Right cardiac atrium (tissue), 5 donors: ENCODE data around the gene DLX1. TPM values are rescaled to one million over a fixed set of nuclear protein-coding genes. Genes with fewer than 3 reads are reported as not detected.
"Not testable (repeated sequence)": the region's sequence is repeated elsewhere in the genome, so short reads cannot be mapped to it uniquely, and the experiment has no call there.

Source experiments
- ATAC-seq, 2 donors: fragments of 200-7000 bp; cut with Tn5 transposase; one replicate each; pipeline versions ENCODE4 v1.8.0 to v1.9.1; 2020; ENCODE audit warnings: moderate library complexity in 2 of 2, mild to moderate bottlenecking in 1 of 2
- DNase-seq, 3 donors: peaks; one replicate each; pipeline ENCODE4 v3.0.0-alpha.2; 2020
- H3K27ac ChIP-seq: one replicate; pipeline ENCODE4 v1.5.1; 2013; ENCODE audit warnings: mild to moderate bottlenecking, low read length, control low read depth, moderate library complexity
- H3K27me3 ChIP-seq: one replicate; pipeline ENCODE4 v1.6.1; 2013; ENCODE audit not compliant: control insufficient read depth, insufficient read depth
- H3K4me1 ChIP-seq: one replicate; pipeline ENCODE4 v1.6.1; 2013; ENCODE audit warnings: low read length; ENCODE audit not compliant: control insufficient read depth, insufficient read depth
- H3K4me3 ChIP-seq: one replicate; pipeline ENCODE4 v1.5.1; 2013; ENCODE audit warnings: low read length, control low read depth
- H3K9me3 ChIP-seq: one replicate; pipeline ENCODE4 v1.6.1; 2013; ENCODE audit warnings: low read length; ENCODE audit not compliant: control insufficient read depth
- WGBS: extraction: QIAGEN DNeasy Blood & Tissue Kit; methylation state at CpG from one replicate; pipeline ENCODE4 v1.1.7; 2013; 5-methylcytosine and 5-hydroxymethylcytosine counted together
- intact Hi-C, 4 donors: fragments of 100-400 bp; cut with DNase I; formaldehyde crosslinking; loops; one replicate each; pipeline versions ENCODE4 v1.11.0 to v1.14.0; 2022 to 2023
- polyA plus RNA-seq: library from polyadenylated mRNA; stranded (reverse); fragments of 200-250 nt; gene quantifications from one replicate; pipeline ENCODE4 v1.2.3, GENCODE V29; 2013
- total RNA-seq, 4 donors: library from RNA; stranded (reverse); fragmentation: NEBNext Ultra II Directional; extraction: Animal tissue kit (Norgen Biotek cat#: 25700); gene quantifications; one replicate each; pipeline ENCODE4 v1.2.1, GENCODE V29; 2021
- donor health status: healthy with polysubstance abuse.
- donor health status: DM: no; HTN: yes; CAD: no.
- donor health status: DM: no; HTN: no; CAD: no.
- donor health status: DM: no; HTN: yes; CAD: no; lungs with severe emphysema.
- donor health status: DM: yes; HTN: yes; CAD: no.

DLX1 gene
- total and polyA plus RNA-seq, 5 donors = 0.18 to 0.23 (median 0.23) TPM; not detected in 2

DNA sequence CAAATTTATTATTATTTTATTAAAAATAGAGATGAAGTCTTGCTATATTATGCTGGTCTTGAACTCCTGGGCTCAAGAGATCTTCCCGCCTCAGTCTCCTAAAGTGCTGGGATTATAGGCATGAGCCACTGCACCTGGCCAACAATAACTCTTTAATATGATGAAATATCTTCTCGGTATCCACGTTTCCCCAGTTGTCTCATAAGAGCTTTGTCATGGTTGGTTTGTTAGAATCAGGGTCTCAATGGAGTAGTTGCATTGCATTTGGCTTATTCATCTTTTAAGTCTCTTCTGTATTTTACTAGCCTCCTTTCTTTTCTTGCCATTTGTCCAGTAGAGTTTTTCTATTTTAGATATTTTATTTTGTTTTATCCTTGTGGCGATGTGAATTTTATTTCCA lies 50.1 kb downstream of the DLX1 start:
- WGBS = 90% methylated on average over 4 of the region's 4 CpGs
- DNase-seq = no peak
- no peaks in the 10 kb centered on the region for H3K27me3 ChIP-seq
- intact Hi-C loops = no loop called here
- ATAC-seq = no peak
- H3K27ac ChIP-seq = no peak overlapping the region
- no peaks in the 10 kb centered on the region for H3K9me3 ChIP-seq
- no peak overlapping the region for H3K4me3 ChIP-seq
- H3K4me1 ChIP-seq = no peaks in the 10 kb centered on the region

DNA sequence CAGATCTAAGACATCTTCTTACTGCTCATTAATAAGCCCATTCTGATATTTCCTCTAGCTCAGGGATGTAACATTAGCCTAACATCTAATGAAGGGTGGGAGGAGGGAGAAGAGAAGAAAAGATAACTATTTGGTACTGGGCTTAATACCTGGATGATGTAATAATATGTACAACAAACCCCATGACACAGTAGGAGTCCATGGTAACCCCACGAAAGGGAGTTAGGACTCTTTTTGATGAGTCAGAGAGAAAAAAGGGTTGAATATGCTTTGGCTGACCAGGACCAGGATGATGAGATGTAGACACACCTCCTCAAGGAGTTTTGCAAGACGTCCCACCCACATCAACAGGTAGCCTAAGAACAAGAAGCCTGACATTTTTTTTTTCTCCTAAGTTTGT lies 51.8 kb downstream of the DLX1 start:
- intact Hi-C loops = no loop called here
- ATAC-seq (no peak), DNase-seq (no peak)
- Histone ChIP-seq H3K9me3 (no peaks in the 10 kb centered on the region), H3K4me3 (no peak overlapping the region), H3K27me3 (no peaks in the 10 kb centered on the region), H3K27ac (no peak overlapping the region), H3K4me1 (no peaks in the 10 kb centered on the region)
- 68% methylated on average over 2 of the region's 2 CpGs for WGBS

DNA sequence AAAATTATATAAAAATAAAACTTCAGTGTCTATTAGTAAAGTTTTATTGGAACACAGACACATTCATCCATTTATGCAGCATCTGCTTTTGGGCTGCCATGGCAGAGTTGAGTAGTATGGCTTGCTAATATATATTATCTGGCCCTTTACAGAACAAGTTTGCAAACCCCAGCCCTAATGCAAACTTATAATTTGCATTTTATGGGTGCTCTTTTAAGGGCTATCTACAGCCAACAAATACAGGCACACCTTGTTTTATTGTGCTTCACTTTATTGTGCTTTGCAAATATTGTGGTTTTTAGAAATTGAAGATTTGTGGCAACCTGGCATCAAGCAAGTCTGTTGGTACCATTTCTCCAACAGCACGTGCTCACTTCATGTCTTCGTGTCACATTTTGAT lies 52.6 kb downstream of the DLX1 start:
- intact Hi-C loops = no loop called here
- no peak for ATAC-seq
- no peaks in the 10 kb centered on the region for H3K4me1 ChIP-seq
- DNase-seq = no peak
- H3K9me3 ChIP-seq = no peaks in the 10 kb centered on the region
- WGBS = 90% methylated on average over 2 of the region's 2 CpGs
- H3K27ac ChIP-seq = no peak overlapping the region
- no peak overlapping the region for H3K4me3 ChIP-seq
- no peaks in the 10 kb centered on the region for H3K27me3 ChIP-seq

DNA sequence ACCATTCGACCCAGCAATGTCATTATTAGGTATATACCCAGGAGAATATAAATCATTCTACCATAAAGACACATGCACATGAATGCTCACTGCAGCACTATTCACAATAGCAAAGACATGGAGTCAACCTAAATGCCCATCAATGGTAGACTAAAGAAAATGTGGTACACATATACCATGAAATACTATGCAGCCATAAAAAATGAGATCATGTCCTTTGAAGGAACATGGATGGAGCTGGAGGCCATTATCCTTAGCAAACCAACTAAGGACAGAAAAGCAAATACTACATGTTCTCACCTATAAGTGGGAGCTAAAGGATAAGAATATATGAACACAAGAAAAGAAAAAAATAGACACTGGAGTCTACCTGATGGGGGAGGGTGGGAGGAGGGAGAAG lies 53.4 kb downstream of the DLX1 start:
- intact Hi-C loops, DNase-seq, H3K9me3 ChIP-seq, ATAC-seq, H3K4me1 ChIP-seq, H3K27me3 ChIP-seq, H3K27ac ChIP-seq, H3K4me3 ChIP-seq: not testable (repeated sequence)
- 88% methylated on average over 1 of the region's 1 CpG for WGBS

Other genes with a start within 250 kb of the DLX1 start
- gene SLC25A12, start 191.3 kb upstream of the DLX1 start, total RNA-seq = 100 to 1,000 TPM in 2 of 4 donors, 10 to 100 TPM in 2; 94.1 to 122 (median 102) TPM
- 74.2 TPM for gene SLC25A12, start 191.3 kb upstream of the DLX1 start, polyA plus RNA-seq
- 10 to 100 TPM; 29.1 to 35.0 (median 33.2) TPM for gene HAT1, start 163.0 kb upstream of the DLX1 start, total RNA-seq
- gene HAT1, start 163.0 kb upstream of the DLX1 start, polyA plus RNA-seq = 27.6 TPM
- gene METAP1D, start 85.6 kb upstream of the DLX1 start, total RNA-seq = 1 to 10 TPM; 3.0 to 5.4 (median 4.5) TPM
- gene METAP1D, start 85.6 kb upstream of the DLX1 start, polyA plus RNA-seq = 3.6 TPM
- gene DLX2, start 17.4 kb downstream of the DLX1 start, total RNA-seq = not detected
- gene DLX2, start 17.4 kb downstream of the DLX1 start, polyA plus RNA-seq = not detected